ENCODE results near the gene TMEM127. TPM values are rescaled to one million over a fixed set of nuclear protein-coding genes. Genes with fewer than 3 reads are reported as not detected.

The TMEM127 gene
- total RNA-seq, 1 experiment from 2014 or later: 25.3 TPM

GRCh38 chr2:96249654-96250053 is 16.1 kb downstream of the TMEM127 start:
- BruUV-seq (replicated peaks): no TSS peak
- intact Hi-C loops (cut with micrococcal nuclease): no loop called here
- POLR2A ChIA-PET: no interaction called here

GRCh38 chr2:96248624-96249023 is 17.2 kb downstream of the TMEM127 start:
- Histone ChIP-seq H3K27me3 (ENCODE audit: insufficient read depth, low read length) (no peaks in the 10 kb centered on the region), H3K36me3 (ENCODE audit: control insufficient read depth in 1 of 2, insufficient read depth in 2 of 2, low read length in 2 of 2) (peaks cover 8 to 12% of the 10 kb centered on the region in 2 experiments; a peak in 3 of 4 replicates), H3K4me3 (replicated peaks in 1 of 2; ENCODE audit: low read depth in 1 of 2, low read length in 2 of 2) (no peak overlapping the region), H3K9me3 (ENCODE audit: control insufficient read depth in 1 of 2, insufficient read depth in 1 of 2, low read depth in 1 of 2, low read length in 2 of 2) (no peaks in the 10 kb centered on the region), H2AFZ (ENCODE audit: low read depth, low read length, poor library complexity, severe bottlenecking) (no peak overlapping the region), H3K79me2 (ENCODE audit: insufficient read depth, low read length) (no peaks in the 10 kb centered on the region), H3K9me2 (ENCODE audit: insufficient read depth) (no peaks in the 10 kb centered on the region), H4K20me1 (ENCODE audit: insufficient read depth) (no peaks in the 10 kb centered on the region), H3K9ac (ENCODE audit: low read length) (no peak overlapping the region), H3K27ac (ENCODE audit: low read depth, low read length) (no peak overlapping the region), H3K4me1 (ENCODE audit: control insufficient read depth in 1 of 2, insufficient read depth in 2 of 2, low read length in 2 of 2) (peaks cover 3 to 15% of the 10 kb centered on the region in 2 experiments; a peak in 3 of 4 replicates), H3K4me2 (ENCODE audit: low read length) (no peak overlapping the region)
- intact Hi-C loops (cut with micrococcal nuclease): no loop called here
- ChIA-PET RAD21 (ENCODE audit: low non-redundant PET in 1 of 2, low total read pairs in 2 of 2, uncharacterized antibody in 2 of 2, unreplicated experiment in 2 of 2) (no interaction called here), CTCF (no interaction called here), POLR2A (no interaction called here)
- TSS peak; percentile 33 for BruUV-seq (replicated peaks)
- no peak for ATAC-seq
- no peak for DNase-seq (ENCODE audit: low read depth, low spot score)
- TF ChIP-seq SRF (IDR thresholded peaks at IDR 0.05; ENCODE audit: low read depth): no peak
- TF ChIP-seq MAX (IDR thresholded peaks at IDR 0.05): no peak
- no peak for TF ChIP-seq ZNF274 (IDR thresholded peaks at IDR 0.05; ENCODE audit: low read depth, low read length)
- TF ChIP-seq RAD21 (IDR thresholded peaks at IDR 0.05; ENCODE audit: low read depth): no peak
- TF ChIP-seq YY1 (IDR thresholded peaks at IDR 0.05; ENCODE audit: extremely low read depth, insufficient replicate concordance, low read depth, low read length): no peak
- no peak for TF ChIP-seq EGR1 (IDR thresholded peaks at IDR 0.05; ENCODE audit: low read depth)
- no peak for TF ChIP-seq TCF7L2 (IDR thresholded peaks at IDR 0.05; ENCODE audit: borderline replicate concordance, extremely low read depth, insufficient read depth, insufficient read length)

More at GRCh38 chr2:96249654-96250053, 16.1 kb downstream of the TMEM127 start:
- H3K9me2 ChIP-seq (ENCODE audit: insufficient read depth): no peaks in the 10 kb centered on the region
- no peaks in the 10 kb centered on the region for H4K20me1 ChIP-seq (ENCODE audit: insufficient read depth)
- ChIA-PET RAD21 (ENCODE audit: low non-redundant PET in 1 of 2, low total read pairs in 2 of 2, uncharacterized antibody in 2 of 2, unreplicated experiment in 2 of 2) (no interaction called here), CTCF (no interaction called here)
- peaks cover 3 to 15% of the 10 kb centered on the region in 2 experiments; a peak in 3 of 4 replicates for H3K4me1 ChIP-seq (ENCODE audit: control insufficient read depth in 1 of 2, insufficient read depth in 2 of 2, low read length in 2 of 2)
- TF ChIP-seq ATF3 (IDR thresholded peaks at IDR 0.05) (no peak), ZNF274 (IDR thresholded peaks at IDR 0.05; ENCODE audit: low read depth, low read length) (no peak), POLR2AphosphoS5 (IDR thresholded peaks at IDR 0.05; ENCODE audit: low read depth, low read length) (no peak)
- no peaks in the 10 kb centered on the region for H3K27me3 ChIP-seq (ENCODE audit: insufficient read depth, low read length)
- no peak overlapping the region for H3K4me3 ChIP-seq (replicated peaks in 1 of 2; ENCODE audit: low read depth in 1 of 2, low read length in 2 of 2)
- H3K79me2 ChIP-seq (ENCODE audit: insufficient read depth, low read length): no peaks in the 10 kb centered on the region
- ATAC-seq (no peak), DNase-seq (ENCODE audit: low read depth, low spot score) (no peak)
- H3K4me2 ChIP-seq (ENCODE audit: low read length): no peak overlapping the region
- H3K9me3 ChIP-seq (ENCODE audit: control insufficient read depth in 1 of 2, insufficient read depth in 1 of 2, low read depth in 1 of 2, low read length in 2 of 2): no peaks in the 10 kb centered on the region
- H3K9ac ChIP-seq (ENCODE audit: low read length): no peak overlapping the region
- no peak overlapping the region for H3K27ac ChIP-seq (ENCODE audit: low read depth, low read length)
- H2AFZ ChIP-seq (ENCODE audit: low read depth, low read length, poor library complexity, severe bottlenecking): no peak overlapping the region
- H3K36me3 ChIP-seq (ENCODE audit: control insufficient read depth in 1 of 2, insufficient read depth in 2 of 2, low read length in 2 of 2): peaks cover 8 to 14% of the 10 kb centered on the region in 2 experiments; a peak in 3 of 4 replicates

Data from HCT116 (cell line).